Measurements from ENCODE around the gene CPNE6.
"Not testable (repeated sequence)": the region's sequence is repeated elsewhere in the genome, so short reads cannot be mapped to it uniquely, and the experiment has no call there.

The CPNE6 gene

DNA sequence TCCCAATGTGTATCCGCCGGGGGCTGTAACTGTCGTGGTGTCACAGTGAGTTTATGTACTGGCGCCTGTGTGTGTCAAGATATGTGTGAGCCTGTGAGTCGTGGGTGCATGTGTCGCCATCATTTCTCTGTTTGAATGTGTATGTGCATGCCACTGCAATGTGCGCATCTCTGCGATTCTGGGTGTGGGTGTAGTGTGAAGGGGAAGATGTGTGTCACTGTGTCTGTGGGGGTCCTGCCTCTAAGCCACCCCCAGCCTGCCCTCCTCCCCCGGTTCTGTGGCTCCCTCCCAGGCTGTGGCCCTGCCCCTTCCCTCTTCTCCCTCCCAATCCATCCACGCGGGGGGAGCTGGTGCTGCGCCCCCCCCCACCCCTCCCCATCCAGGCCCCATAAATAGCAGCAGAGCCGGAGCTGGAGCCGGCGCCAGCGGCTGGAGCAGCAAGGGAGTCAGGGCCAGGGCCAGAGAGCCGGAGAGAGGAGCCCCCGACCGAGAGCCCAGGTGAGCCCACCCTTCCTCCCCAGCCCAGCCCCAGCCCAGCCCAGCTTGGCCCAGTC is at the start of gene CPNE6:
CPNE6 (plus strand) TSS at position 419 of the 554 bp plus-strand sequence. CDS start 1,375 bp downstream, outside the sequence.
- DNase-seq: no peak

GRCh38 chr14:24024939-24025418 is 46.4 kb upstream of the CPNE6 start:
- DNase-seq: not testable (repeated sequence)

- DNase-seq: not testable (repeated sequence)
Measured at GRCh38 chr14:24029687-24030086, 41.7 kb upstream of the CPNE6 start.

DNA sequence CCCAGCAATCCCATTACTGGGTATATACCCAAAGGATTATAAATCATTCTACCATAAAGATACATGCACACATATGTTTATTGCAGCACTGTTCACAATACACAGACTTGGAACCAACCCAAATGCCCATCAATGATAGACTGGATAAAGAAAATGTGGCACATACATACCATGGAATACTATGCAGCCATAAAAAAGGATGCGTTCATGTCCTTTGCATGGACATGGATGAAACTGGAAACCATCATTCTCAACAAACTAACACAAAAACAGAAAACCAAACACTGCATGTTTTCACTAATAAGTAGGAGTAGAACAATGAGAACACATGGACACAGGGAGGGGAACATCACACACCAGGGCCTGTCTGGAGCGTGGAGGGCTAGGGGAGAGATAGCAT is 40.0 kb upstream of the CPNE6 start:
- DNase-seq: not testable (repeated sequence)

GRCh38 chr14:24032727-24033418 is 38.5 kb upstream of the CPNE6 start:
- peak; percentile 19 for DNase-seq

DNA sequence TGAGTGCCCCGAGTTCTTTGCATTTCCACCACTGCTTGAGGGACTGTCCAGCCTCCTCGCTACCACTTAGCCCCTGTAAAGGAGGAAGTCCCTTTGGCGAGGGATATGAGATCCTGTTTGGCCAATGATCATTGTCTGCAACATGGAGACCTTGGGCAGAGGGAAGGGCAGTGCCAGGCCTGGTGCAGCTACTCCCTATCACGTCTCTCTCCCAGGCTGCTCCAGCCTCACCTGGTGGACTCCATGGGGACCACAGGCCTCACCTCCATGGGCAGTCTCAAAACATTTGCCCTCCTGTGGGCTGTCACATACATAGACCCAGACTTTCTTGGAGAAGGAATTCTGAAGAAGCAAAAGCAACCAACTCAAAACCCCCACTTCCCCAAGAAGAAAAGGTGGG is 35.6 kb upstream of the CPNE6 start:
- DNase-seq: peak; percentile 45

- peak; percentile 93 for DNase-seq
Measured at GRCh38 chr14:24036169-24036962, 35.0 kb upstream of the CPNE6 start.

DNA sequence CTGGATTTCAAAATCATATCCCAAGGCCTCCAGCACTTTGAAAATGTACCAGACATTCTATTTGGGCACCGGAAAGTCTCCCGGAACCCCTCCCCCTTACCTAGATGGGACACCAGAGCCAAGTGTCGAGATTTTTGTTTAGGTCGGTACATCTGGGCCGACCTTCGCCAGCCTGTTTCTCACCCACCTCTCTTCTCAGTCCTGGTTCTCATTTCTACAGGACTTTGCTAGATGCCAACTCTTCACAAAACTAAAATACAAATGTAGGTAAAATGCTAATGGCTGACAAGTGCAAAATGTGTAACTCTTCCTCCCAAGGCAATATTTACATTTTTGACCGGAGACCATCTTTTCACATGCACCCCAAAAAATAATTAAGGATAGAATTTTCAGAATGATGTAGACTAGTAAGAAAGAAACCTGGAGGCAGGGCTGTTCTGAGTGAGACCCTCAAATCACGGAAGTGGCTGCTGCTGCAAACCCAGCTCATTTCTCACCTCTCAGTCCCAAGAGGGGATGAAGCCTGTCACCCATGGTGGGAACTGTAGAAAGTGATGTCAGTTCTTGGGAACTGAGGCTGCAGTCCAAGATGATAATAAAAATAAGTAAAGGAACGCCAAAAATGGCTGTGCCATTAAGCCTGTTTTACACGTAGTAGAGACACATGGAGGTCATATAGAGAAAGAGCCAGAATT is 34.3 kb upstream of the CPNE6 start:
- not testable (repeated sequence) for DNase-seq

GRCh38 chr14:24037658-24038037 is 33.7 kb upstream of the CPNE6 start:
- DNase-seq: peak; percentile 77

- no peak for DNase-seq
Measured at GRCh38 chr14:24038686-24039085, 32.7 kb upstream of the CPNE6 start.

- no peak for DNase-seq
Measured at GRCh38 chr14:24040692-24041091, 30.7 kb upstream of the CPNE6 start.

GRCh38 chr14:24042746-24043145 is 28.6 kb upstream of the CPNE6 start:
- DNase-seq: peak; percentile 42

DNA sequence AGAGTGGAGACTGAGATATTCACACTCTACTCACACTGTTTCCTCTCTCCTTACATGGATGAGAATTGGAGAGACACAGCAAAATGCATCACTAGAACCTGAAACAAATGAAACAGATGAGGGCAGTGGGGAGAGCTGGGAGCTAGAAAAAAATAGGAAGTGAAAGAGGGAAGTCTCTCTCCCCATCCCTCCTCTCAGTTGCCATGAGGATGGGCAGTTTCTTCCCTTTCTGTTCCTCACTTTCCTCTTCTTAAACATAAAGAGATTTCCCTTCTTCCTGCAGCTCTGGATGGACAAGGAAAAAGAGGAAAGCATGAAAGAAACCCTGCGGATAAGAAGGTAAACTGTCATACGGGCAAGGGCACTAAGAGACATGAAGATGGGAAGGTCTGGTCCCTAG is 22.4 kb upstream of the CPNE6 start:
- not testable (repeated sequence) for DNase-seq

DNA sequence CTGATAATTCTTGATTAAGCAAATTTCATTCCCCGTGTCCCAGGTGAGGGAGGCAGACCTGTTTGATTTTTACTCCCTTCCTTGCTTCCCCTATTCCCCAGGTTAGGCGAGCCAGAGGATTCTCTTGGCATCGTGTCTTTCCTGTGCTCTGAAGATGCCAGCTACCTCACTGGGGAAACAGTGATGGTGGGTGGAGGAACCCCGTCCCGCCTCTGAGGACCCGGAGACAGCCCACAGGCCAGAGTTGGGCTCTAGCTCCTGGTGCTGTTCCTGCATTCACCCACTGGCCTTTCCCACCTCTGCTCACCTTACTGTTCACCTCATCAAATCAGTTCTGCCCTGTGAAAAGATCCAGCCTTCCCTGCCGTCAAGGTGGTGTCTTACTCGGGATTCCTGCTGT is 20.6 kb upstream of the CPNE6 start:
- DNase-seq: not testable (repeated sequence)

- DNase-seq: peak; percentile 73
Measured at GRCh38 chr14:24051176-24051788, 20.1 kb upstream of the CPNE6 start.

DNA sequence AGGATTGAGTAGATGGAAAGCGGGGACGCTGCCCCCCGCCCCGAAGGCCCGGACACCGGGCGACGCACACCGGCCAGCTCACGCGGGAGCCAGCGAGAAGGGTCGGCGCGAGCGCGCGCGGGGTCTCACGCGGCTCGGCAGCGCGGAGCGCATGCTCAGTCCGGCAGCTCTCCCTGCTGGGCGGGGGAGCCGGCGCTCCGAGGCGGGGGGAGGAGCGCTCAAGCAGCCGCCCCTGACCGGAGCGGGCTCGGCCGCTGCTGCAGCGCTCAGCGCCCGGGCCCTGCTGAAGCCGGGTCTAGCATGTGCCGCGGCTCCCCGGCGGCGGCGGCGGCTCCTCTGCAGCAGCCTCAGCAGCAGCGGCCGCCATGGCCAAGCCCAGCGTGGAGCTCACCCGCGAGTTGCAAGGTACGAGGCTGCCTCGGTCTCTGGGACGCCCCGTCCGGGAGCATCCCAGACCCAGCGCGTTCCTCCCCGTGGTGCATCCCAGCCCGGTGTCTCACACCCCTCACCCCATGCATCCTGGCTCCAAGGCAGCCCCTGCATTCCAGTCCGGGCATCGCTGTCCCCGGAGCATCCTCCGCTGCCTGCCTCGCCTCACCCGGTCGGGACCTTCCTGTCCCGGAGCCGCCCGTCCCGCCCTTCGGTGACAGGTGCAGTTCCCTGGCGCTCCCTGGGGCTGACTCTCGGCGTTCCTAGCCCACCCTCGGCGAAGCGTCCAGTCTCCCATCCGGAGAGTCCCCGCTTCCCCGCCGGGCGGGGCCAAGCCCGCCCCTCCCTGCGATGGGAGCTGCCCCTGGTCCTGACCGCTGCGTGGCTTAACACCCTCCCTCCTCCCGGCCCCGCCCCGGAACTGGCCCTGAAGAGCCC is 19.3 kb upstream of the CPNE6 start, which contains the start of gene CARMIL3:
CARMIL3 (plus strand) TSS at position 221 of the 867 bp plus-strand sequence; CDS start at position 366, 145 bp downstream.
- peak; percentile 92 for DNase-seq

GRCh38 chr14:24052656-24053547 is 18.5 kb upstream of the CPNE6 start:
- DNase-seq: no peak

- DNase-seq: no peak
Measured at GRCh38 chr14:24053548-24054323, 17.6 kb upstream of the CPNE6 start.

GRCh38 chr14:24054324-24054641 is 17.1 kb upstream of the CPNE6 start:
- no peak for DNase-seq

GRCh38 chr14:24054646-24055045 is 16.7 kb upstream of the CPNE6 start:
- no peak for DNase-seq
